Bone marrow (tissue), 2 donors: ENCODE measurements around the gene MTF2.
A peak's percentile ranks its signal among the peaks of the same experiment; 100 is the strongest.
"Not testable (repeated sequence)": the region's sequence is repeated elsewhere in the genome, so short reads cannot be mapped to it uniquely, and the experiment has no call there.

Experiments used
- DNase-seq, 2 donors: peaks; one replicate each; lab custom pipeline; 2025; lab: John Stamatoyannopoulos, UW

The MTF2 gene

GRCh38 chr1:93078986-93079654, at the start of gene MTF2:
MTF2 (plus strand) TSS chr1:93079283; CDS start chr1:93079527, 244 bp downstream.
- DNase-seq = peak; percentile 77 to 87

DNA sequence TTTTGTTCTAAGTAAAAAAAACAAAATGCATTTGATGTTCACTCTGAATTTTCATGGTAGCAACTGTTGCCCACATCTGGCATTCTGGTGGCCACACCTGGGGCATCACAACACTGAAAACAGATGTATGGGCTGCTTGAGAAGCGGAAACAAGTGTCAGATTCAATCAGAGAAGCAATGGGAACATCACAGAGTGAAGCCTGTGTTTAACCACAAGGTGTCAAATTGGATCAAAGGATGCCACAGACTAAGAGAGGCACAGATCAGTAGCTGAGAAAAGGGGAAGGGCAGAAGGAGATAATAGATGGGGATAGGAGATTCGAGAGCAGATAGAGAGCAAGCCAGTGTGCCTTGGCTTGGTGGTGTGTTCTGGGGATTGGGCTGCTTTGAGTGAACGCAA, 49.8 kb upstream of the MTF2 start:
- no peak for DNase-seq

DNA sequence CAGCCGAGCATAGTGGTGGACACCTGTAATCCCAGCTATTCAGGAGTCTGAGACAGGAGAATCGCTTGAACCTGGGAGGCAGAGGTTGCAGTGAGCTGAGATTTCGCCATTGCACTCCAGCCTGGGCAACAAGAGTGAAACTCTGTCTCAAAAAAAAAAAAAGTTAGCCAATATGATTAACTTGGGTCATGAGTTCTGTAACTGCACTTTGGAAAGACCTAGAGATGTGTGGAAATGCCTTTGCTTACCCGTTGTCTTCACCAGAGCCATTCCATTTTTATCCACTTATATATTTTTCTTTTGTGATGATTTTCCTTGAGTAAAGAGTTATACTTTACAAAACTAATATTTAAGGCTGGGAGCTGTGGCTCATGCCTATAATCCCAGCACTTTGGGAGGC, 48.9 kb upstream of the MTF2 start:
- DNase-seq = not testable (repeated sequence)

GRCh38 chr1:93031711-93032110, 47.4 kb upstream of the MTF2 start:
- no peak for DNase-seq

DNA sequence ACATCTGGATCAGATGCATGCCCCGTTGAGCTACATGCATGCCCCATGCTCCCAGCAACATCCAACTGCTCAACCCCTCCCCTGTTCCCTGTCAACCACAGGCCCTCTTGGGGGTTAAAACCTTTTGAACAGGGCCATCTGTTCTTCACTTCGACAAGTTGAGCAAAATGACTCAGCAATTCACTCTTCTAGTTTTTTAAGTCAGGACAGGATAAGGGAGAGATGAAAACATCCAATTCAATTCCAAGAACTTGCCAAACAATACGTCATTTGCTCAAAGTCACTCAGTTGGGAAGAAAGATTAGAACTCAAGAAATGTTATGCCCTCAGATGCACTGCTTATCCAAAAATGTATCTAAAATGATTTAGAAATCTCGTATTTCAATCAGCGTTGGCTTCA, 46.1 kb upstream of the MTF2 start:
- no peak for DNase-seq

DNA sequence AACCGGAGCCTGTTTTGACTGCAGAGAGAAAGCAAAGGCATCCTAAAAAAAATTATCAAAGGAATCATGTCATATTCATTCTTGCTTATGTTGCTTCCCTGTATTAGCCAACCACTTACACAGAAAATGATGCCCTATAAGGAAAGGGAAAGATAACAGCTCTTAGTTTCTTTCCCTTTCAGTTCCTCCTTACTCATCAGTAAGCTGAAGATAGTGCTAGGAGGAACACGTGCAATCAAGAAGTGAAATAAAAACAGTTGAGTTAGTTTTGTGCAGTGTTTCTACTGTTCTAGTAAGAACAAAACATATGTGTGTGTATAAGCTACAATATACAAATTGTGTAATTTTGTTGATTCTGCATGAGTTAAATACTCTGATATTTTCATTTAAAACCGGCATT, 45.3 kb upstream of the MTF2 start:
- peak in 1 of 2 donors; percentile 55 for DNase-seq

GRCh38 chr1:93034397-93034796, 44.7 kb upstream of the MTF2 start:
- DNase-seq = no peak

DNA sequence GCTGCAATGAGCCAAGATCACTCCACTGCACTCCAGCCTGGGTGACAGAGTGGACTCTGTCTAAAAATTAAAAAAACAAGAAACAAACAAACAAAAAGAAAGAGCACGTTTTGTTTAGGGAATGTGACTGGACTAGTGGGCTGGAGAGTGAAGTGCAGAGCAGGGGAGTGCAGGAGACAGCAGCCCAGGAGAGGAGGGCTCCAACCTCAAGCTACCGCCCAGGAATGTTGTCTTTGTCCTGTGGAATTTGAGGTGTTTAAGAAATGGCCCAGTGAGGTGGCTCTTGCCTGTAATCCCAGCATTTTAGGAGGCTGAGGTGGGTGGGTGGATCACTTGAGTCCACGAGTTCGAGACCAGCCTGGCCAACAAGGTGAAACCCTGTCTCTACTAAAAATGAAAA, 42.4 kb upstream of the MTF2 start:
- no peak for DNase-seq

DNA sequence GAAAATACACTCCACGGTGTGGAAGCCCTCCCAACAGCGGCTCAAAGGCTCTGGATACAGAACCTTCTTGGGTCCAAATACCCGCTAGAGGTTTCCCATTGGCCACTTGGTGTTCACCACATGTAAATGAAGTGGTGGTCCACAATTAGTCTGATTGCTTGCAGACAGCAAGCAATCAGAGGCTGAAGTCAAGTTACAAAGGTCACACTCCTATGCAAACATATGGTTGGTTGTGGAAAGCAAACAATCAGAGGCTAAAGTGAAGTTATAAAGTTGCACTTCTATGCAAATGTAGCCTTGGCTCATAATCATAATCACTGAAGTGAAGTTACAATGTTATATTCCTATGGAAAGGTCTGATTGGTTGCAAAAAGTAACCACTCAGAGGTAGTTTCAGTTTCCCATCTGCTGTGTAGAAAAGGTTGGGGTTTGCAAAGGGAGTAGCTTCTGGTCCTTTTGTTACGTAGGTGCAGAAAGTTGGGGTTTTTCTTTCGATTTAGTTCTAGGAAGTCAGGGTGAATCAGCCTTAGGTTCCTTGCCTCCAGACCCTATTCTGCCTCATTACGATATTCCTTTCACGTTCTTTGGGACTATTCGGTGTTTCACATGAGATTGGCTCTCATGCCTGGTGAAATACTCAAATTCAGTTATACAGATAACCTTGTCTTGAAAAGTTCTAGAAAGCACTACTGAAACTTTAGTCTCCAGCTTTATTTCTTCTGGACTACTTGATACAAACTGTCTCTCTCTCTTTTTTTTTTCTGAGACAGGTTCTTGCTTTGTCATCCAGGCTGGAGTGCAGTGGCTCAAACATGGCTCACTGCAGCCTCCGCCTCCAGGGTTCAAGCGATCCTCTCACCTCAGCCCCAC, 36.7 kb upstream of the MTF2 start:
- peak in 1 of 2 donors; percentile 94 for DNase-seq

- DNase-seq = no peak
Measured at GRCh38 chr1:93043057-93043557, 36.0 kb upstream of the MTF2 start.

DNA sequence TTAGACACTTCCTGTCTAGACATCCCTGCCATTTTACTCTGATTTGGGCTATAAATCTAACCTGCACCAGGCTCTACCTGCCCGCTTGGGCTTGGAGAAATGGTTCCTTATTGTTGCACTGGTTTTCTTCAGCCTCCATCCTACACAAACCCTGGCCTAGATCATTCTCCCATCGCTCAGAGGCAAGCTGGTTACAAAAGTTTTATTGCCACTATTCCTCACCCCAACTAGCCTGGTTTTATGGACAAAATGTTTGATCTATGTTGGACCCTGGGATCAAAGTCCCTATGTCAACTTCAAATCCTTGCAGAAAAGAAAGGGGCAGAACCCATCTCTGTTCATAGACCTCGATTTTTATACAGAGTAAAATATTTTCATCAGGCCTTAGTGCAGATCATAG, 31.5 kb upstream of the MTF2 start:
- no peak for DNase-seq

DNA sequence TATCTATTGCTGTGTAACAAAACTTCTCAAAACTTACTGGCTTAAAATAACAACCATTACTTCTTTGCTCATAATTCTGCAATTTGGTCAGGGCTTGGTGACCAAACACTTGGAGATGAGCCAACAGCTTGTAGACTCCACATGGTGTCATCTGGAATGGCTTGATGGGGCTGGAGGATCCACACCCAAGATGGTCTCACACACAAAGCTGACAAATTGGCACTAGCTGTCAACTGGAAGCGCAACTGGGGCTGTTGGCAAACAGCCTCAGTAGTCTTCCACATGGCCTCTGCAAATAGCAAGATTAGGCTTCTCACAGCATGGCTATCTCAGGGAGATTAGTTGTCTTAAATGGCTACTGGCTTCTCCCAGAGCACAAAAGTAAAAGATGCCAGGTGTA, 27.1 kb upstream of the MTF2 start:
- DNase-seq = no peak

DNA sequence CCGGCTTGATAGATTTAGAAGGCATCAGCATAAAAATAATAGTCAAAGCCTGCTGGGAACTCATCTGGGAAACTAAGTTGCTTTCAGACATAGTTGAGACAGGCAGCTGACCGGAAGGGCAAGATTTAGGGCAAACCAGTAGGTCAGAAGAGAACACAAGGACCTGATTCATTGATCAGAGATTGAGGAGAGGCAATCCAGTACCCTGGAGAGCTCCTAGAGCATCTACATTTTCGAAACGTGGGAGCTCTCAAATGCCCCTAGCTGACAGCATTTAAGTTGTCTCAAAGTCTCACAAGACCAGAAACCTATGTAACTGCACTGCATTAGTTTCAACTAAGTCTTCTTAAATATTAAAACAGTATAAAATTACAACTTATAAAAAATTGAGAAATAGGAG, 22.9 kb upstream of the MTF2 start:
- DNase-seq = no peak

DNA sequence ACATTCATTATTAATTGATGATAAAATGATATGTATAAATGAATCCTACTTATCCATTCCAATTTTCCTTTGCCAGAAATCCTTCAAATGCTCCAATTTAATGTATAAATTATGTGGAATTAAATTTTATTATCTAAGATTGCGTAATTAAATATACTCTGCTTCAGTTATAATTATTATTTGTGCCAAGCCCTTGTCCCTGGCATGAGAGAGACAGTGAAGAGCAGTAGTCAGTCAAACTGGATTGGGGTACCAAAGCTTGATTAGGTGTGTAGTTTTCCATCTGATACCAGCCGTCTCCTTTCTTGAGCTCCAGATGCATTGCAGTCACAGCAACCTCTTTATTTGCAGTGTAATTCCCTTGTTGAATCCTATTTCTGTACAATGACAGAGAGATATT, 22.4 kb upstream of the MTF2 start:
- DNase-seq = no peak

- DNase-seq = peak in 1 of 2 donors; percentile 44
Measured at GRCh38 chr1:93061895-93062792, 16.9 kb upstream of the MTF2 start.

DNA sequence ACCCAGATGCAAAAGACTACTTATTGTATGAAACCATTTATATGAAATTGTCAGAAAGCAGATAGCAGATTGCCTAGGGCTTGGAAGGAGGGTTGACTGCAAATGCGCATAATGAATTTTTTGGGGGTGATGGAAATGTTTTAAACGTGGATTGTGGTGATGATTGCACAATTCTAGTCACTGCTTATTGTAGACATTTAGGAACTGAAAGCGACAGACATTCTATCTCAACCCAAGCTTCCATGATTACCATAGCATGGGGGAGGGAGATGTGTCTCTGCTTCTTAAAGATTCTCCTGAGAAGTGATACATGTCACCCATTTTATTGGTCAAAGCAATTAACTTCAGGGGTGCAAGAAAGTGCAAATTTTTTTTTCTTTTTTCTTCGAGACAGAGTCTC, 2.8 kb upstream of the MTF2 start:
- peak in 1 of 2 donors; percentile 6 for DNase-seq

GRCh38 chr1:93078203-93078602, 880 bp upstream of the MTF2 start:
- DNase-seq = no peak

DNA sequence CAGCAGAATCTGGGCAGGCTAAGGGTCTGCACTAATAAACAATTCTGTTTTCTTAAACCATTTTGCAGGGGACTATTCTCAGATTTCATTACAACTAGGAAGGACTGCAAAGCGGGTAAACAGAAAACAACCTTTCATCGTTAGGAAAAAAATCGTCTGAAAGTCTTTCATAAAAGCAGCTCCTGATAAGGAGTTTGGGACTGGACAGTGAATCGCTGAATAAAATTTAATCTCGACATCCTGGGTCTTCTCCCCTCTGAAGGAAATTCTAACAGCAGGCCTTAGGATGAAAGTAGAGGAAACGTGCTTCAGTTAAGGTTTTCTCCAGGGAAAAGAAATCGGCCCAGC, 471 bp upstream of the MTF2 start:
- no peak for DNase-seq

GRCh38 chr1:93079685-93080141, 630 bp downstream of the MTF2 start:
- DNase-seq = peak; percentile 19 to 28

DNA sequence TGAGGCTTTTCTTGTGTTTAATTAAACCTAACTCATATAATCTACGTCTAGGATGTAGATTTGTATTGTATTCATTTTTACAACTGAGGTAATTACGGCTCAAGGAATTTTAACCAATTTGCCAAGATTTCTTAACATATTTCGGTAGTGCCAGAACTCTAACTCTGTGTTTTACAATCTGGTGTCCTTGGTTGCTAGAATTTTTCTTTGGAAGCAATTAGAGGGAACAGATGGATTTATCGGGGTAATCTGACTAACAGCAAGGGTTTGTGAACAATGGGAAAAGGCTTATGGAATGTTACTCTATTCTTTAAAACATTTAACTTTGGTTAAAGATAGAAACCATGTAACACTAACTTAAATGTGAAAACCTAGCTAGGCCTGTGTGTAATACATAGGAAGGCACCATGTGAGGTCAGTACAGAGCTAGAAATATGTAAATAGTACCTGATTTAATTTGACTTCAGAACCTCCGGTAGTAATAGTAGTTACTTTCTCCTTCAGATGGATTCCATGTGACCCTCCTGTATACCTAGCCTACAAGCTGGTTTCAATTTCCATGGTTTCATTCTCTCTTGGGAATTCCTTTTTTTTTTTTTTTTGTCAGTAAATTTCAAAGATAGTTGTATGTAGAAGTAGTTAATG, 1.2 kb downstream of the MTF2 start:
- DNase-seq = peak in 1 of 2 donors; percentile 55

GRCh38 chr1:93081716-93082115, 2.6 kb downstream of the MTF2 start:
- peak in 1 of 2 donors; percentile 4 for DNase-seq

DNA sequence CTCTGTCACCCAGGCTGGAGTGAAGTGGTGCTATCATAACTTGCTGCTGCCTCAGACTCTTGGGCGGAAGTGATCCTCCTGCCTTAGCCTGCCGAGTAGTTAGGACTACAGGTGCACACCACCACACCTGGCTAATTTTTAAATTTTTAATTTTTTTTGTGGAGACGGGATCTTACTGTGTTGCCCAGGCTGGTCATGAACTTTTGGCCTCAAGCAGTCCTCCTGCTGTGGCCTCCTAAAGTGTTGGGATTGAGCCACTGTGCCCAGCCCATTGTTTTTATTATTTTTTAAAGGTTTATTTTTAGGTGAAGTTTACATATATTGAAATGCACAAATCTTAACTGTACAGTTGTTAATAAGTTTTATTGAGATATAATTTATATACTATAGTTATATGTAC, 3.2 kb downstream of the MTF2 start:
- no peak for DNase-seq
